Measurements from ENCODE around the gene GRIN2B.

GRIN2B gene

GRCh38 chr12:13945236-13945635 is 36.2 kb downstream of the GRIN2B start:
- H3K9me3 ChIP-seq (ENCODE audit: control insufficient read depth, insufficient read depth, low read depth, low read length): no peaks in the 10 kb centered on the region
- no peak overlapping the region for H3K4me3 ChIP-seq (ENCODE audit: low read depth, low read length)
- no peak overlapping the region for H3K27ac ChIP-seq (ENCODE audit: extremely low read depth, low read depth, low read length)
- no peaks in the 10 kb centered on the region for H3K36me3 ChIP-seq (ENCODE audit: control insufficient read depth in 2 of 2, insufficient read depth in 1 of 2, low read length in 2 of 2)
- TF ChIP-seq, protein P1, sequence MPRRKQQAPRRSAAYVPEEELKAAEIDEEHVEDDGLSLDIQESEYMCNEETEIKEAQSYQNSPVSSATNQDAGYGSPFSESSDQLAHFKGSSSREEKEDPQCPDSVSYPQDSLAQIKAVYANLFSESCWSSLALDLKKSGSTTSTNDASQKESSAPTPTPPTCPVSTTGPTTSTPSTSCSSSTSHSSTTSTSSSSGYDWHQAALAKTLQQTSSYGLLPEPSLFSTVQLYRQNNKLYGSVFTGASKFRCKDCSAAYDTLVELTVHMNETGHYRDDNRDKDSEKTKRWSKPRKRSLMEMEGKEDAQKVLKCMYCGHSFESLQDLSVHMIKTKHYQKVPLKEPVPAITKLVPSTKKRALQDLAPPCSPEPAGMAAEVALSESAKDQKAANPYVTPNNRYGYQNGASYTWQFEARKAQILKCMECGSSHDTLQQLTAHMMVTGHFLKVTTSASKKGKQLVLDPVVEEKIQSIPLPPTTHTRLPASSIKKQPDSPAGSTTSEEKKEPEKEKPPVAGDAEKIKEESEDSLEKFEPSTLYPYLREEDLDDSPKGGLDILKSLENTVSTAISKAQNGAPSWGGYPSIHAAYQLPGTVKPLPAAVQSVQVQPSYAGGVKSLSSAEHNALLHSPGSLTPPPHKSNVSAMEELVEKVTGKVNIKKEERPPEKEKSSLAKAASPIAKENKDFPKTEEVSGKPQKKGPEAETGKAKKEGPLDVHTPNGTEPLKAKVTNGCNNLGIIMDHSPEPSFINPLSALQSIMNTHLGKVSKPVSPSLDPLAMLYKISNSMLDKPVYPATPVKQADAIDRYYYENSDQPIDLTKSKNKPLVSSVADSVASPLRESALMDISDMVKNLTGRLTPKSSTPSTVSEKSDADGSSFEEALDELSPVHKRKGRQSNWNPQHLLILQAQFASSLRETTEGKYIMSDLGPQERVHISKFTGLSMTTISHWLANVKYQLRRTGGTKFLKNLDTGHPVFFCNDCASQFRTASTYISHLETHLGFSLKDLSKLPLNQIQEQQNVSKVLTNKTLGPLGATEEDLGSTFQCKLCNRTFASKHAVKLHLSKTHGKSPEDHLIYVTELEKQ (tag by site-specific recombination; IDR thresholded peaks at IDR 0.05; ENCODE audit: borderline replicate concordance): no peak
- TF ChIP-seq BCL11B (tag by site-specific recombination; IDR thresholded peaks at IDR 0.05; ENCODE audit: low read depth) (no peak), ZNF112 (tag by site-specific recombination; IDR thresholded peaks at IDR 0.05) (no peak), TCF7L2 (IDR thresholded peaks at IDR 0.05; ENCODE audit: borderline replicate concordance, low read depth, low read length) (no peak), ZNF626 (tag by site-specific recombination; IDR thresholded peaks at IDR 0.05) (no peak), ZBTB20 (tag by site-specific recombination; IDR thresholded peaks at IDR 0.05) (no peak), ZNF214 (tag by site-specific recombination; IDR thresholded peaks at IDR 0.05; ENCODE audit: borderline replicate concordance) (no peak), ZNF677 (tag by site-specific recombination; IDR thresholded peaks at IDR 0.05) (no peak), ZNF623 (tag by site-specific recombination; IDR thresholded peaks at IDR 0.05) (no peak), ZNF658 (tag by site-specific recombination; IDR thresholded peaks at IDR 0.05) (no peak), ZNF639 (tag by site-specific recombination; IDR thresholded peaks at IDR 0.05) (no peak), ZNF114 (tag by site-specific recombination; IDR thresholded peaks at IDR 0.05) (no peak), FEZF1 (tag by site-specific recombination; IDR thresholded peaks at IDR 0.05) (no peak)
- ChIA-PET POLR2A (no interaction called here), CTCF (interaction anchor here (1.0 kb wide), 2 partner anchors 37 to 689 kb away, joined by 3 read pairs; partner anchors contain the start of gene GRIN2B)
- H3K4me1 ChIP-seq (ENCODE audit: control insufficient read depth, insufficient read depth, low read length): no peaks in the 10 kb centered on the region

DNA sequence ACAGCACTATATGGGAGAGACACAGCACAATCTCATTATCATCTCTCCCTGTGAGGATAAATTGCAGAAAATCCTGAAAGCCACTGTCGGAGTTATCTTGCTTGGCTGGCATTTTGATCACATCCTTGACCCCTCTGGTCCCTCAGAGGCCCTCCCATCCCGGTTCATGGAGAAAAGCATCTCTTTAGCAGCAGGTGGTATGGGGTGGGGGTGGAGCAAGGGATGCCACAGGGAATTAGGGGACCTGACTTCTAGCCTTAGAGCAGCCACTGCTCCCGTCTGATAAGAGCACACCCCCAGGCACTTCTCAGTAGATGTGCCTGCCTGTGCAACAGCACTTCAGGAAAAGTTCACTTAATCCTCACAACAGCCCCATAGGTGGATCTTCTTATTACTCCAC is 38.6 kb downstream of the GRIN2B start:
- TF ChIP-seq ZNF580 (tag by site-specific recombination; IDR thresholded peaks at IDR 0.05): no peak
- H3K36me3 ChIP-seq (ENCODE audit: control insufficient read depth in 2 of 2, insufficient read depth in 1 of 2, low read length in 2 of 2): no peaks in the 10 kb centered on the region
- peaks cover 2% of the 10 kb centered on the region for H3K9me3 ChIP-seq (ENCODE audit: control insufficient read depth, insufficient read depth, low read depth, low read length)
- ChIA-PET CTCF (interaction anchor here (0.6 to 3.0 kb wide), 6 partner anchors 13 to 660 kb away, joined by 3 to 29 read pairs (median 5); no protein-coding TSS in a partner anchor), POLR2A (no interaction called here)
- no peaks in the 10 kb centered on the region for H3K4me1 ChIP-seq (ENCODE audit: control insufficient read depth, insufficient read depth, low read length)
- no peak overlapping the region for H3K27ac ChIP-seq (ENCODE audit: extremely low read depth, low read depth, low read length)
- H3K4me3 ChIP-seq (ENCODE audit: low read depth, low read length): no peak overlapping the region

DNA sequence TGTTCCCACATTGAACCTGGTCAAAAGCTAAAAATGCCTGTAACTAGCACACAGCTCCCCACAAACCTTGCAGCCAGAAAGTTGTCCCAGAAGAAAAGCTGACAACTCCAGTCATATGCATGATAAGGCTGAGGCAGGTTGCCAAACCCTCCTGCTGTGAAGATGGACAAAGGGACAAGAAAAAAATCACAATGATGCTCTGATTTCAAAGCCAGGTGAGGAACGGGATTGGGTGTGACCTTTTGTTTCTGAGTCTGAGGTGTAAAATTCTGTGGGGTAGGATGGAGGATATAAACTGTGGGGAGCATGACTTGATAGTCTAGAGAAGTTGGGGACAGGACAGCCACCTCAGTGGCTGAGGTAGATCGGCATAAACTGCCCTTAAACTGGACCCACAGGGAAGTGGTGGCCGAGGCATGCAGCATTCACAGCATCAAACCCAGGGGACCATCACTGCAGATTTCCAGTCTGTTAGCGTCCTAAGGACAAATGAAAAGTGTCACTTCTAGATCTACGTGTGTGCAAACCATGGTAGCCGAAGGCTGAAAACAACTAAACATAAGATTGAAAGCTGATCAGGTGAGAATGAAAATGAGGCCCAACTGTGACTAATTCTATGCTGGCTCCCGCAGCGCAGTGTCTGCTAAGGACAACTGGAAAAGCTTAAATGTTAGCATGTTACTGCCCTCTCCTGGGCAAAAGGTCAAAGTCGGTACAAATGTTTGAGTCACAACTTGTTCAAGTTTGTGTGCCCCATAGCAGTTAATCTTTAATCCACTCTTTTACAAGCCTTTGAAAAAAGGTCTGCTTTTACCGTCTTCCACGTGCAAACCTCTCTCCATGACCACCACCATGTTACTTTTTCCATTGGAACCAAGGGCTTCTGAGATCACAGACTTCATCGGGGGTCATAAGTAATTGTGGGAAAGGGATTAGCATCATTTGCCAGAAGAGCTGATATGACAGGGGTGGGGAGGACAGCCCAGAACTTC is 39.8 kb downstream of the GRIN2B start:
- H3K36me3 ChIP-seq (ENCODE audit: control insufficient read depth in 2 of 2, insufficient read depth in 1 of 2, low read length in 2 of 2): no peaks in the 10 kb centered on the region
- no peak overlapping the region for H3K4me3 ChIP-seq (ENCODE audit: low read depth, low read length)
- POLR2A ChIA-PET: no interaction called here
- no peaks in the 10 kb centered on the region for H3K4me1 ChIP-seq (ENCODE audit: control insufficient read depth, insufficient read depth, low read length)
- H3K9me3 ChIP-seq (ENCODE audit: control insufficient read depth, insufficient read depth, low read depth, low read length): peaks cover 2% of the 10 kb centered on the region
- H3K27ac ChIP-seq (ENCODE audit: extremely low read depth, low read depth, low read length): no peak overlapping the region
- CTCF ChIA-PET: interaction anchor here (0.5 to 3.0 kb wide), 21 partner anchors 9 to 1403 kb away, joined by 3 to 29 read pairs (median 4); no protein-coding TSS in a partner anchor
- no peak for TF ChIP-seq ZNF121 (tag by site-specific recombination; IDR thresholded peaks at IDR 0.05)
- TF ChIP-seq ZNF654 (tag by site-specific recombination; IDR thresholded peaks at IDR 0.05; ENCODE audit: low read depth): peak; percentile 69
- TF ChIP-seq, protein P2, sequence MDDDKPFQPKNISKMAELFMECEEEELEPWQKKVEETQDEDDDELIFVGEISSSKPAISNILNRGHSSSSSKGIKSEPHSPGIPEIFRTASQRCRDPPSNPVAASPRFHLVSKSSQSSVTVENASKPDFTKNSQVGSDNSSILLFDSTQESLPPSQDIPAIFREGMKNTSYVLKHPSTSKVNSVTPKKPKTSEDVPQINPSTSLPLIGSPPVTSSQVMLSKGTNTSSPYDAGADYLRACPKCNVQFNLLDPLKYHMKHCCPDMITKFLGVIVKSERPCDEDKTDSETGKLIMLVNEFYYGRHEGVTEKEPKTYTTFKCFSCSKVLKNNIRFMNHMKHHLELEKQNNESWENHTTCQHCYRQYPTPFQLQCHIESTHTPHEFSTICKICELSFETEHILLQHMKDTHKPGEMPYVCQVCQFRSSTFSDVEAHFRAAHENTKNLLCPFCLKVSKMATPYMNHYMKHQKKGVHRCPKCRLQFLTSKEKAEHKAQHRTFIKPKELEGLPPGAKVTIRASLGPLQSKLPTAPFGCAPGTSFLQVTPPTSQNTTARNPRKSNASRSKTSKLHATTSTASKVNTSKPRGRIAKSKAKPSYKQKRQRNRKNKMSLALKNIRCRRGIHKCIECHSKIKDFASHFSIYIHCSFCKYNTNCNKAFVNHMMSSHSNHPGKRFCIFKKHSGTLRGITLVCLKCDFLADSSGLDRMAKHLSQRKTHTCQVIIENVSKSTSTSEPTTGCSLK (tag by site-specific recombination; IDR thresholded peaks at IDR 0.05): no peak
- no peak for TF ChIP-seq ZNF404 (tag by site-specific recombination; IDR thresholded peaks at IDR 0.05)
- TF ChIP-seq CTCF (tag by site-specific recombination; IDR thresholded peaks at IDR 0.05): peak; percentile 38; the same call in 1 of the 2 replicates
- TF ChIP-seq RBAK (tag by site-specific recombination; IDR thresholded peaks at IDR 0.05): no peak
- TF ChIP-seq ZNF24 (tag by site-specific recombination; IDR thresholded peaks at IDR 0.05): no peak
